ENCODE data around the gene SMIM3.
"Not testable (repeated sequence)": the region's sequence is repeated elsewhere in the genome, so short reads cannot be mapped to it uniquely, and the experiment has no call there.

Gene SMIM3

GRCh38 chr5:150801117-150801927, 22.8 kb downstream of the SMIM3 start:
- DNase-seq: peak; percentile 50 to 71

GRCh38 chr5:150804388-150804787, 25.8 kb downstream of the SMIM3 start:
- no peak for DNase-seq

- DNase-seq: no peak
Observed at GRCh38 chr5:150809363-150809762, 30.8 kb downstream of the SMIM3 start.

DNA sequence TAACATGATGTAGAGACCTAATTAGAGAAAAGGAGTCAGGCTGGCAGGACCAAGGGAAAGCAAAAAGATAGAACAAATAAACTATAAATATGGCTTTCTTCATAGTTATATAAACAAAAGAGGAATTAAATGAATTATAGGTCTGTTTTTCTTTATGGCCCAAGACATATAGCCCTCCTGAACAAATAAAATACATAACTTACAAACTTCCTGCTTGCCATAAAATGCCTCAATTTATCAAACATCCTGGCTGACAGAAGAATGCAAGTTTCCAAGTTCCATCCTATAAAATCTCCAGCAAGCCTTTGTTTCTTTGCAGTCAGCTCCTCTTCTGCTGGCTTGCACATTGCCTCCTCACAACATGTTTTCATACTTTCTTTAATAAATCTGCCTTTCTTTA, 36.5 kb downstream of the SMIM3 start:
- no peak for DNase-seq

DNA sequence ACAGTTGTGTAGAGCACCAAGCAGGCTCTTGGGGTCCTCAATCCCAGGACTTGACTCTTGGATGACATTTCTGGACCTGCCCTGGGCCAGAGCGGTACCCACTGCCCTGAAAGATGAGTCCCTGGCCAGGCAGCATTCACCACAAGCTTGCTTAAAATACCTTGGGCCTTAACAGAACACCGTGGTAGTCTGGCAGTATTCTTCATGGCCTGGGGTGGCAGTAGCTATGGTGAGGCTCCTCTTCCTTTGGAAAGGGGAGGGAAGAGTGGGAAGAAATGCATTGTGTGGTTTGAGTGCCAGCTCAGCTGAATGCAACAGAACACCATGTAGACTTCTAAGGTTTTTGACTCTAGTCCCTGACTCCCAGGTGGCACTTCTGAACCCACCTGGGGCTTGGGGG, 38.4 kb downstream of the SMIM3 start:
- no peak for DNase-seq

DNA sequence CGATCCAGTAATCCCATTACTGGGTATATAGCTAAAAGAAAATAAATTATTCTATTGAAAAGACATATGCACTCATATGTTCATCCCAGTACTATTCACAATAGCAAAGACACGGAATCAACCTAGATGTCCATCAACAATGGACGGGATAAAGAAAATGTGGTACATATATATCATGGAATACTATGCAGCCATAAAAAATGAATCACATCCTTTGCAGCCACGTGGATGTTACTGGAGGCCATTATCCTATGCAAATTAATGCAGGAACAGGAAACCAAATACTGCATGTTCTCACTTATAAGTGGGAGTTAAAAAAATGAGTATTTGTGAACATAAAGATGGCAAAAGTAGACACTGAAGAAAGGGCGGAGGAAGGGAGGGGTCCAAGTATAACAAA, 51.2 kb downstream of the SMIM3 start:
- no peak for DNase-seq

GRCh38 chr5:150831821-150832220, 53.3 kb downstream of the SMIM3 start:
- DNase-seq: not testable (repeated sequence)

DNA sequence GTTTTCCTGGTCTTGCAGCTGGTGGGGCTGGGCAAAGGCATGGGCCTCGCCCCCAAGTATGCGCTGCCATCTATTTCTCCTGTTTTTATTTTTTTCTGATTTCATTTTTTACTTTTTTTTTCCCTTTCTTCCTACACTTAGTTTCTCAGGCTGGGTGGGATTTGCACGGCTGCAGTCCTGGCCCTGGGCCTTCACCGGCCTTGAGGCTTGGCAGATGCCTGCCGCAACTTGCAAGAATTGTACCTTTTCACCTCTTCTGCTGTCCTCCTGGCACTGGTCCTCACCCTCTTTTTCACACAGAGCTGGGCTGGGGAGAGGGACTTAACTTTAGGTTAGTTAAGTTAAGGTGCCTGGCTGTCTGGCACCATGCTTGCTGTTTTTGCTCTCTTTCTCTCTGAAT, 57.5 kb downstream of the SMIM3 start:
- no peak for DNase-seq

DNA sequence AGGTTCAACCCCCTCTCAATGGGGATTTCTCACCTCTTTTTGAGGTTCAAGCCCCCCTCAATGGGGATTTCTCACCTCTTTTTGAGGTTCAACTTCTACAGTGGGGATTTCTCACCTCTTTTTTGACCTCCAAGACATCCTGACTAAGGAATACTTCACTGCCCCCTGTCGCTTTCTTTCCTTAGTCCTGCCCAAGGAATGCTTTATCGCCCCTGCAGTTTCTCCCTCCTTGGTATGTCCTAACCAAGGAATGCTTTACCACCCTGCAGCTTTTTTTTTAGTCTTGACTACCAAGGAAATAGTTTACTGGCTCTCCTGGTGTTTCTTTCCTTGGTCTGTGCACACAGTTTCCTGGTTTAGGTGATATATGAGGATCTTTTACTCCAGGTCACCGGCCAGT, 58.1 kb downstream of the SMIM3 start:
- no peak for DNase-seq

DNA sequence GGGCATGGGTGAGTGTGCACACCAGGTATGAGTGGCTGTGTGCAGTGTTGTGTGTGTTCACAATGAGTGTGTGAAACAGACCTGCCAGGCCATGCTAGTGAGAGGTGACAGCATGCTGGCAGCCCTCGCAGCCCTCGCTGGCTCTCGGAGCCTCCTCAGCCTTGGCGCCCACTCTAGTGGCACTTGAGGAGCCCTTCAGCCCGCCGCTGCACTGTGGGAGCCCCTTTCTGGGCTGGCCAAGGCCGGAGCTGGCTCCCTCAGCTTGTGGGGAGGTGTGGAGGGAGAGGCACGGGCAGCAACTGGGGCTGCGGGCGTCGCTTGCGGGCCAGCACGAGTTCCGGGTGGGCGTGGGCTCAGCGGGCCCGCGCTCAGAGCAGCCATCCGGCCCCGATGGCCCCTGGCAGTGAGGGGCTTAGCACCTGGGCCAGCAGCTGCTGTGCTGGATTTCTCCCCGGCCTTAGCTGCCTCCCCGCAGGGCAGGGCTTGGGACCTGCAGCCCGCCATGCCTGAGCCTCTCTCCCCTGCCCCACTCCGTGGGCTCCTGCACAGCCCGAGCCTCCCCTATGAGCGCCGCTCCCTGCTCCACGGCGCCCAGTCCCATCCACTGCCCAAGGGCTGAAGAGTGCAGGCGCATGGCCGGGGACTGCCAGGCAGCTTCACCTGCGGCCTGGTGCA, 66.8 kb downstream of the SMIM3 start:
- DNase-seq: not testable (repeated sequence)

GRCh38 chr5:150846308-150846653, 67.7 kb downstream of the SMIM3 start, which contains the start of gene IRGM:
Gene IRGM (plus strand): TSS chr5:150846521. CDS start chr5:150848124, 1,603 bp downstream.
- not testable (repeated sequence) for DNase-seq
